GM21367 (cell line): ENCODE measurements around the gene C2CD4A.

ENCODE experiments used
- ATAC-seq: cut with Tn5 transposase; IDR thresholded peaks from one replicate; pipeline ENCODE4 v1.9.1; 2021; ENCODE audit not compliant: unreplicated experiment

C2CD4A gene

GRCh38 chr15:62059816-62060112 lies 7.0 kb upstream of the C2CD4A start:
- peak; percentile 54 for ATAC-seq

GRCh38 chr15:62060113-62060895 lies 6.5 kb upstream of the C2CD4A start, which contains the start of gene VPS13C:
TSS of gene VPS13C (minus strand) at chr15:62060447. CDS start at chr15:62060374, 73 bp downstream.
- peak; percentile 89 for ATAC-seq

GRCh38 chr15:62060896-62061280 lies 5.9 kb upstream of the C2CD4A start:
- no peak for ATAC-seq

- ATAC-seq = no peak
These were observed 2.7 kb upstream of the C2CD4A start for GRCh38 chr15:62063825-62064635.

- no peak for ATAC-seq
These were observed 769 bp downstream of the C2CD4A start for GRCh38 chr15:62067448-62068044.

GRCh38 chr15:62068071-62068809 lies 1.5 kb downstream of the C2CD4A start:
- ATAC-seq = peak; percentile 43

- no peak for ATAC-seq
These were observed 2.0 kb downstream of the C2CD4A start for GRCh38 chr15:62068810-62069167.

- ATAC-seq = no peak
These were observed 2.8 kb downstream of the C2CD4A start for GRCh38 chr15:62069551-62069950.

- no peak for ATAC-seq
These were observed 5.0 kb downstream of the C2CD4A start for GRCh38 chr15:62071711-62072308.

GRCh38 chr15:62075595-62076277 lies 9.0 kb downstream of the C2CD4A start:
- ATAC-seq = no peak

- ATAC-seq = no peak
These were observed 12.8 kb downstream of the C2CD4A start for GRCh38 chr15:62079594-62079993.

GRCh38 chr15:62083194-62084154 lies 16.7 kb downstream of the C2CD4A start:
- no peak for ATAC-seq

GRCh38 chr15:62085740-62086139 lies 19.0 kb downstream of the C2CD4A start:
- ATAC-seq = no peak

- ATAC-seq = no peak
These were observed 21.0 kb downstream of the C2CD4A start for GRCh38 chr15:62087671-62088352.

GRCh38 chr15:62088353-62088693 lies 21.5 kb downstream of the C2CD4A start:
- ATAC-seq = no peak

- no peak for ATAC-seq
These were observed 22.8 kb downstream of the C2CD4A start for GRCh38 chr15:62089616-62090015.

GRCh38 chr15:62090988-62091387 lies 24.2 kb downstream of the C2CD4A start:
- no peak for ATAC-seq

- no peak for ATAC-seq
These were observed 27.0 kb downstream of the C2CD4A start for GRCh38 chr15:62093809-62094208.

- no peak for ATAC-seq
These were observed 27.6 kb downstream of the C2CD4A start for GRCh38 chr15:62094388-62094787.
